Peyer's patch (tissue), 4 donors: ENCODE results near the gene JADE2.

Experiments used
- POLR2A ChIP-seq, 2 donors: fragments of 450-650 bp; IDR thresholded peaks; one replicate each; pipeline ENCODE4 v1.5.1; 2017; ENCODE audit warnings: antibody characterized with exemption in 2 of 2, mild to moderate bottlenecking in 2 of 2, moderate library complexity in 2 of 2
- TF ChIP-seq, protein P1 (sequence below), 6 experiments: fragments of 450-650 bp in 4 of 6; fragments of 200-600 bp in 2 of 6; sonication (generic) in 1 of 6; IDR thresholded peaks; one replicate each; pipeline ENCODE4 v1.5.1; 2017 to 2019; ENCODE audit warnings: antibody characterized with exemption in 6 of 6, mild to moderate bottlenecking in 3 of 6, moderate library complexity in 1 of 6

DNA sequence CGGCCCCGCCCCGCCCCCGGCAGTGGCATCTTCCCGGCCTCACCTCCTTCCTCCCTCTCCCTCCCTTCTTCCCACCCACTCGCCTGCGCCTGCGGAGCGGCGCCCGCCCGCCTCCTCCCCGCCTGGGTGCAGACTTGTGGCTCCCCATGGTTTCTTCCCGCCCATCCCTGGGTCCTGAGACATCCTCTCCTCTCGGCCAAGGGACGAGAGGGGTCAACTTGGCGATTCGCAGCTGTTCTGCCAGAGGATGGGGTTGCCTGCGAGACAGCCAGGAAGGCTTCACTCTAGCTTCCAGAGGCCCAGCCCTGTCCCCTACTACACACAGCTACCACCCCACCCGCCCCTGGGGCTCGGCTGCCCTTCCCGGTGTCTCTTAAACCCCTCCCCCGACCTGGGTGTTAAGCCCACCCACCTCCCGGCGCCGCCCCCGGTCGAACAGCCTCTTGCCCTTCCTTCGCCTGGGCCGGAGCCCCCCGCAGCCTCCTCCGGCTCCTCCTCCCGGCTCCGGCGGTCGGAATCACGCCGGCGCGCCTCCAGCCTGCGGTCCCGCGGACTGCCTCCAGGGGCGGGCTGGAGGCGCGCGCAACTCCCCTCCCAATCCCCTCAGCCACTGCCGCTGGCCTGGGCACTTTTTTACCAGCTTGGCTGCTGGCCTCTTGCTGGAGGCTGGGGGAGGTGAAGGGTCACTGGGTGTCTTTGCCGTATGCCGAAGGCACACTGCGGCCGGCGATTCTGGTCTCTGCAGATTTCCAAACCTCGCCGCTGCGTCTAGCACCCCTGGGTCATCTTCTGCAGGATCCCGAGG is 1.9 kb downstream of the JADE2 start:
- TF ChIP-seq, protein P1, sequence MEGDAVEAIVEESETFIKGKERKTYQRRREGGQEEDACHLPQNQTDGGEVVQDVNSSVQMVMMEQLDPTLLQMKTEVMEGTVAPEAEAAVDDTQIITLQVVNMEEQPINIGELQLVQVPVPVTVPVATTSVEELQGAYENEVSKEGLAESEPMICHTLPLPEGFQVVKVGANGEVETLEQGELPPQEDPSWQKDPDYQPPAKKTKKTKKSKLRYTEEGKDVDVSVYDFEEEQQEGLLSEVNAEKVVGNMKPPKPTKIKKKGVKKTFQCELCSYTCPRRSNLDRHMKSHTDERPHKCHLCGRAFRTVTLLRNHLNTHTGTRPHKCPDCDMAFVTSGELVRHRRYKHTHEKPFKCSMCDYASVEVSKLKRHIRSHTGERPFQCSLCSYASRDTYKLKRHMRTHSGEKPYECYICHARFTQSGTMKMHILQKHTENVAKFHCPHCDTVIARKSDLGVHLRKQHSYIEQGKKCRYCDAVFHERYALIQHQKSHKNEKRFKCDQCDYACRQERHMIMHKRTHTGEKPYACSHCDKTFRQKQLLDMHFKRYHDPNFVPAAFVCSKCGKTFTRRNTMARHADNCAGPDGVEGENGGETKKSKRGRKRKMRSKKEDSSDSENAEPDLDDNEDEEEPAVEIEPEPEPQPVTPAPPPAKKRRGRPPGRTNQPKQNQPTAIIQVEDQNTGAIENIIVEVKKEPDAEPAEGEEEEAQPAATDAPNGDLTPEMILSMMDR (IDR thresholded peaks at IDR 0.05) = peak; percentile 76 to 95 (median 92)
- peak; percentile 19 to 54 for TF ChIP-seq POLR2A (IDR thresholded peaks at IDR 0.05)
